CD14-positive monocyte (primary cell): ENCODE measurements around the gene RAB31. TPM values are rescaled to one million over a fixed set of nuclear protein-coding genes. Genes with fewer than 3 reads are reported as not detected.

Experiments used
- DNase-seq, 3 donors: peaks; one replicate each; pipeline ENCODE4 v3.0.0-alpha.2; 2011 to 2022
- H2AFZ ChIP-seq: 2 replicates; pipeline ENCODE4 v1.6.0; 2012; ENCODE audit warnings: mild to moderate bottlenecking, low read depth, low read length, inconsistent platforms; ENCODE audit not compliant: insufficient read depth, poor library complexity, severe bottlenecking
- H3K27ac ChIP-seq, 2 donors: 1 replicate in 1 of 2; 2 replicates in 1 of 2; pipeline ENCODE4 v1.5.1; 2012 to 2013; ENCODE audit warnings: low read length in 2 of 2, control low read depth in 1 of 2, inconsistent platforms in 1 of 2, low read depth in 1 of 2, mild to moderate bottlenecking in 1 of 2
- H3K27me3 ChIP-seq, 2 donors: one replicate each; pipeline versions ENCODE4 v1.6.0 to v1.6.1; 2011 to 2013; ENCODE audit warnings: low read length in 2 of 2; ENCODE audit not compliant: control insufficient read depth in 2 of 2, insufficient read depth in 2 of 2
- H3K36me3 ChIP-seq, 2 donors: replicated peaks in 1 of 2; 1 replicate in 1 of 2; 2 replicates in 1 of 2; pipeline versions ENCODE4 v1.5.1 to v1.6.1; 2012 to 2013; ENCODE audit warnings: low read length in 2 of 2, control low read depth in 1 of 2, inconsistent platforms in 1 of 2, mild to moderate bottlenecking in 1 of 2; ENCODE audit not compliant: insufficient read depth in 2 of 2, control insufficient read depth in 1 of 2
- H3K4me1 ChIP-seq, 2 donors: 1 replicate in 1 of 2; 2 replicates in 1 of 2; pipeline versions ENCODE4 v1.5.1 to v1.6.1; 2012 to 2013; ENCODE audit warnings: low read length in 2 of 2, control low read depth in 1 of 2, inconsistent platforms in 1 of 2, mild to moderate bottlenecking in 1 of 2, moderate library complexity in 1 of 2; ENCODE audit not compliant: insufficient read depth in 2 of 2, control insufficient read depth in 1 of 2
- H3K4me2 ChIP-seq: replicated peaks from 2 replicates; pipeline ENCODE3; 2012; ENCODE audit warnings: low read length, moderate library complexity, mild to moderate bottlenecking; ENCODE audit not compliant: poor library complexity, severe bottlenecking; ENCODE audit errors: extremely low read depth
- H3K4me3 ChIP-seq, 3 experiments: fragments of 200-600 bp in 1 of 3; sonication (generic) in 1 of 3; replicated peaks in 1 of 3; 1 replicate in 2 of 3; 2 replicates in 1 of 3; pipeline ENCODE4 v1.5.1; 2011 to 2013; ENCODE audit warnings: low read length in 3 of 3, mild to moderate bottlenecking in 3 of 3, control low read depth in 2 of 3, low read depth in 2 of 3, inconsistent platforms in 1 of 3, moderate library complexity in 1 of 3
- H3K79me2 ChIP-seq: 2 replicates; pipeline ENCODE4 v1.6.0; 2012; ENCODE audit warnings: mild to moderate bottlenecking, control low read depth, inconsistent platforms, low read length, moderate library complexity; ENCODE audit not compliant: insufficient read depth
- H3K9ac ChIP-seq: 2 replicates; pipeline ENCODE4 v1.6.0; 2017; ENCODE audit warnings: low read length, mild to moderate bottlenecking; ENCODE audit not compliant: insufficient read depth, poor library complexity, severe bottlenecking
- H3K9me3 ChIP-seq, 2 donors: replicated peaks in 1 of 2; 1 replicate in 1 of 2; 2 replicates in 1 of 2; pipeline versions ENCODE4 v1.5.1 to v1.6.1; 2012 to 2013; ENCODE audit warnings: low read length in 2 of 2, control low read depth in 1 of 2; ENCODE audit not compliant: control insufficient read depth in 1 of 2, insufficient read depth in 1 of 2
- H4K20me1 ChIP-seq: 2 replicates; pipeline ENCODE4 v1.6.0; 2012; ENCODE audit warnings: mild to moderate bottlenecking, low read length, control low read depth, moderate library complexity; ENCODE audit not compliant: insufficient read depth
- H3K27ac Mint-ChIP-seq, 7 donors: one replicate each; pipeline ENCODE4 v1.8.0; 2020; ENCODE audit warnings: mild to moderate bottlenecking in 7 of 7, mixed read lengths in 7 of 7, moderate library complexity in 6 of 7, inconsistent platforms in 2 of 7
- H3K27me3 Mint-ChIP-seq, 3 donors: one replicate each; pipeline ENCODE4 v1.8.0; 2021 to 2022; ENCODE audit warnings: low read depth in 3 of 3, mild to moderate bottlenecking in 3 of 3, mixed read lengths in 3 of 3, moderate library complexity in 3 of 3, inconsistent platforms in 1 of 3
- H3K36me3 Mint-ChIP-seq, 2 donors: one replicate each; pipeline ENCODE4 v1.8.0; 2020; ENCODE audit warnings: mixed read lengths in 2 of 2, inconsistent platforms in 1 of 2, mild to moderate bottlenecking in 1 of 2
- H3K4me1 Mint-ChIP-seq: one replicate; pipeline ENCODE4 v1.8.0; 2020; ENCODE audit warnings: mild to moderate bottlenecking, mixed read lengths
- H3K4me3 Mint-ChIP-seq, 2 donors: one replicate each; pipeline ENCODE4 v1.8.0; 2020; ENCODE audit warnings: mild to moderate bottlenecking in 2 of 2, mixed read lengths in 2 of 2, moderate library complexity in 1 of 2
- H3K9me3 Mint-ChIP-seq, 7 donors: one replicate each; pipeline ENCODE4 v1.8.0; 2020 to 2022; ENCODE audit warnings: mixed read lengths in 7 of 7, mild to moderate bottlenecking in 6 of 7, moderate library complexity in 6 of 7, inconsistent platforms in 2 of 7
- WGBS: methylation state at CpG from one replicate; pipeline ENCODE4 v1.1.5; 2013; ENCODE audit warnings: missing lambda C conversion rate; ENCODE audit not compliant: insufficient coverage; 5-methylcytosine and 5-hydroxymethylcytosine counted together
- intact Hi-C, 2 donors: fragments of 100-400 bp; cut with micrococcal nuclease; formaldehyde crosslinking; loops; one replicate each; pipeline versions ENCODE4 v1.15.0 to v1.15.1; 2023
- polyA plus RNA-seq, 3 donors: library from polyadenylated mRNA; depleted of rRNA in 1 of 3; unstranded in 2 of 3; stranded (reverse) in 1 of 3; fragments of 300-500 nt in 2 of 3; fragments of >200 nt in 1 of 3; fragmentation: Illumina TruSeq in 2 of 3; gene quantifications; 1 replicate in 2 of 3; 2 replicates in 1 of 3; pipeline ENCODE4 v1.2.3, GENCODE V29; 2012 to 2021
- TF ChIP-seq, protein P1 (sequence below): fragments of 200-600 bp; IDR thresholded peaks from one replicate; pipeline ENCODE4 v1.8.0; 2022; ENCODE audit warnings: antibody characterized with exemption, mild to moderate bottlenecking

The RAB31 gene
- polyA plus RNA-seq, 3 donors: 106 to 367 (median 348) TPM

DNA sequence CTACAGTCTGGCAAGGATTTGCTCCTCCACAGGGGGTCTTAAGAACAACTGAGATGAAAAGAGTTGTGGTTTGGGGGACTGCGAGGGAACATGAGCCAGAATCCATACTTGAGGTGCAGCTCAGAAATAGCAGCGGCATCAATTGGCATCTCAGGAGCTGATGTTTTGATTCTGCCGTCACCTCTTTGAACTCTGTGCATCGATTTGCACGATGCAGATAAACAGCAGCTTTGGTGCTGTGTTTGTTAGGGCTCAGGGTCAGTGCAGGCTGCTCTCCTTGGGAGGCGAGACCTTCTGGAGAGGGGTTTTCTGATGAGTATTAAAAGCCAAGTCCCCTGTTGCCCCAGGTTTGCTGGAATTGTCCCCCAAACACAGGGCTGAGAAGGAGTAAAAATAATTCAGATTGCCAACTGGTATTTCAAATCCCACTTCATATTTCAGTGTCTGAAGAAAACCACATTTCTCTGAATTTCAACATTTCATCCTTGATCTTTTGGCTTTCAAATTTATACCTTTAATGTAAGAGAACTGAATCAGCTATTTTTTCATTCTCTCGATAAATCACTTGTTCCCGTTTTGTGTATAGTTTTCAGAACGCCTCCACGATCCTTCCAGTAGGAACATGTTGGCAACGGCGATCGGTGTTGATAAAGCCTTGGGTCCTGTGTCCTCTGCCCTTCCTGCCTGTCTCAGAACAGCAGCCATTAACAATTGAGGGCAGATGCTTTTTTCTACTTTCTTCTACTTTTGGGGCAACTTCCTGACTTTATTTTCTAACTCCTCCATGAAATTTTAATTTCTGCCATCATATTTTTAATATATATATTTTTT is 65.0 kb downstream of the RAB31 start:
- peaks cover 93% of the 10 kb centered on the region for H3K79me2 ChIP-seq

GRCh38 chr18:9774150-9774549 is 66.0 kb downstream of the RAB31 start:
- H3K27ac ChIP-seq: peak overlapping the region; percentile 64 to 95
- H3K4me1 ChIP-seq: peaks cover 96 to 98% of the 10 kb centered on the region in 2 donors
- peak overlapping the region in 1 of 3 experiments; percentile 26 for H3K4me3 ChIP-seq
- DNase-seq: no peak
- H3K4me2 ChIP-seq: no peak overlapping the region
- H3K36me3 Mint-ChIP-seq: peaks cover 17 to 35% of the 10 kb centered on the region in 2 donors
- intact Hi-C loops: loop anchor here in 1 of 2 donors (5.0 kb wide), 1 partner anchor 67 kb away; the partner anchor contains the start of gene RAB31
- H4K20me1 ChIP-seq: no peaks in the 10 kb centered on the region
- H3K27me3 ChIP-seq: no peaks in the 10 kb centered on the region
- H3K9ac ChIP-seq: no peak overlapping the region
- no peaks in the 10 kb centered on the region for H3K9me3 Mint-ChIP-seq
- H3K36me3 ChIP-seq: no peaks in the 10 kb centered on the region
- H3K27ac Mint-ChIP-seq: peak overlapping the region; percentile 89 to 99 (median 97)
- H3K4me3 Mint-ChIP-seq: peak overlapping the region in 1 of 2 donors; percentile 30
- no peak overlapping the region for H2AFZ ChIP-seq
- 100% methylated on average over 1 of the region's 5 CpGs for WGBS
- no peaks in the 10 kb centered on the region for H3K9me3 ChIP-seq
- H3K4me1 Mint-ChIP-seq: peaks cover 91% of the 10 kb centered on the region
- H3K27me3 Mint-ChIP-seq: peaks cover 1% of the 10 kb centered on the region in 3 donors
- TF ChIP-seq, protein P1, sequence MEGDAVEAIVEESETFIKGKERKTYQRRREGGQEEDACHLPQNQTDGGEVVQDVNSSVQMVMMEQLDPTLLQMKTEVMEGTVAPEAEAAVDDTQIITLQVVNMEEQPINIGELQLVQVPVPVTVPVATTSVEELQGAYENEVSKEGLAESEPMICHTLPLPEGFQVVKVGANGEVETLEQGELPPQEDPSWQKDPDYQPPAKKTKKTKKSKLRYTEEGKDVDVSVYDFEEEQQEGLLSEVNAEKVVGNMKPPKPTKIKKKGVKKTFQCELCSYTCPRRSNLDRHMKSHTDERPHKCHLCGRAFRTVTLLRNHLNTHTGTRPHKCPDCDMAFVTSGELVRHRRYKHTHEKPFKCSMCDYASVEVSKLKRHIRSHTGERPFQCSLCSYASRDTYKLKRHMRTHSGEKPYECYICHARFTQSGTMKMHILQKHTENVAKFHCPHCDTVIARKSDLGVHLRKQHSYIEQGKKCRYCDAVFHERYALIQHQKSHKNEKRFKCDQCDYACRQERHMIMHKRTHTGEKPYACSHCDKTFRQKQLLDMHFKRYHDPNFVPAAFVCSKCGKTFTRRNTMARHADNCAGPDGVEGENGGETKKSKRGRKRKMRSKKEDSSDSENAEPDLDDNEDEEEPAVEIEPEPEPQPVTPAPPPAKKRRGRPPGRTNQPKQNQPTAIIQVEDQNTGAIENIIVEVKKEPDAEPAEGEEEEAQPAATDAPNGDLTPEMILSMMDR: no peak
- peaks cover 94% of the 10 kb centered on the region for H3K79me2 ChIP-seq

More for the DNA sequence above, 65.0 kb downstream of the RAB31 start:
- TF ChIP-seq, protein P1: no peak
- Histone ChIP-seq H3K9ac (no peak overlapping the region), H3K36me3 (no peaks in the 10 kb centered on the region), H3K4me1 (peaks cover 85 to 88% of the 10 kb centered on the region in 2 donors), H3K27me3 (no peaks in the 10 kb centered on the region), H3K4me2 (no peak overlapping the region), H3K27ac (peak overlapping the region; percentile 95 to 97), H4K20me1 (no peaks in the 10 kb centered on the region), H2AFZ (no peak overlapping the region), H3K9me3 (no peaks in the 10 kb centered on the region), H3K4me3 (peak overlapping the region in 1 of 3 experiments; percentile 58)
- Mint-ChIP-seq H3K9me3 (no peaks in the 10 kb centered on the region), H3K4me3 (no peak overlapping the region), H3K36me3 (peaks cover 19 to 27% of the 10 kb centered on the region in 2 donors), H3K4me1 (peaks cover 94% of the 10 kb centered on the region), H3K27ac (peak overlapping the region; percentile 98 to 99 (median 99)), H3K27me3 (peaks cover 1% of the 10 kb centered on the region in 3 donors)
- WGBS: 82% methylated on average over 12 of the region's 13 CpGs
- DNase-seq: no peak
- intact Hi-C loops: loop anchor here in 1 of 2 donors (5.0 kb wide), 1 partner anchor 66 kb away; the partner anchor contains the start of gene RAB31
